ENCODE data around the gene ST8SIA6. TPM values are rescaled to one million over a fixed set of nuclear protein-coding genes. Genes with fewer than 3 reads are reported as not detected.

The ST8SIA6 gene
- total RNA-seq, 1 donor from 2014 or later: not detected

DNA sequence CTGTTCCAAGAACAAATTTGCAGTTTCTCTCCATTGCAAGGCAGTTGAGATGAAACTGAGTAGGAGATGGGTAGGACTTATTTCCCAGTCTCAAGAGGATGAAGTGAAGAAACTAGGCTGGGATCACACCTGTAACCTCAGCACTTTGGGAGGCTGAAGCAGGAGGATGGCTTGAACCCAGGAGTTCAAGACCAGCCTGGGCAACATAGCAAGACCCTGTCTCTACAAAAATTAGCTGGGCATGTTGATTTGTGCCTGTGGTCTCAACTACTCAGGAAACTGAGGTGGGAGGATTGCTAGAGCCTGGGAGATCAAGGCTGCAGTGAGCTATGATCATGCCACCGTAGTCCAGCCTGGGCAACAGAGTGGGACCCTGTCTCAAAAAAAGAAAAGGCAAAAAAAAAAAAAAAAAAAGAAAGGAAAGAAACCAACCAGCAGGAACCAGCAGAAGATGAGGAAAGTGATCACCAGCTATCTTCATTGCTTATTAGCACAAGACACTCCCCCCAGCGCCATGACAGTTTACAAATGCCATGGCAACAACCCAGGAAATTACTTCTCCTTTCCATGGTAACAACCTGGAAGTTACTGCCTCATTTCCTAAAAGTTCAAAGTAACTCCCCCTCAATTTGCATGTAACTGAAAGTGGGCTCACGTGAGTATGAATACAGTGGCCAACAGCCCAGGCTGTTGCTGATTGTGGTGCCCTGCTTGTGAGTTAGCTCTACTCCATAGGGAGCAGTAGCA is 18.3 kb upstream of the ST8SIA6 start:
- Mint-ChIP-seq H3K4me1 (ENCODE audit: low read depth, unreplicated experiment) (no peaks in the 10 kb centered on the region), H3K27me3 (ENCODE audit: unreplicated experiment) (peaks cover 3% of the 10 kb centered on the region), H3K9me3 (ENCODE audit: unreplicated experiment) (no peaks in the 10 kb centered on the region), H3K4me3 (ENCODE audit: unreplicated experiment) (no peak overlapping the region), H3K27ac (ENCODE audit: unreplicated experiment) (no peak overlapping the region), H3K36me3 (ENCODE audit: unreplicated experiment) (peaks cover 6% of the 10 kb centered on the region)
- TF ChIP-seq, protein P1, sequence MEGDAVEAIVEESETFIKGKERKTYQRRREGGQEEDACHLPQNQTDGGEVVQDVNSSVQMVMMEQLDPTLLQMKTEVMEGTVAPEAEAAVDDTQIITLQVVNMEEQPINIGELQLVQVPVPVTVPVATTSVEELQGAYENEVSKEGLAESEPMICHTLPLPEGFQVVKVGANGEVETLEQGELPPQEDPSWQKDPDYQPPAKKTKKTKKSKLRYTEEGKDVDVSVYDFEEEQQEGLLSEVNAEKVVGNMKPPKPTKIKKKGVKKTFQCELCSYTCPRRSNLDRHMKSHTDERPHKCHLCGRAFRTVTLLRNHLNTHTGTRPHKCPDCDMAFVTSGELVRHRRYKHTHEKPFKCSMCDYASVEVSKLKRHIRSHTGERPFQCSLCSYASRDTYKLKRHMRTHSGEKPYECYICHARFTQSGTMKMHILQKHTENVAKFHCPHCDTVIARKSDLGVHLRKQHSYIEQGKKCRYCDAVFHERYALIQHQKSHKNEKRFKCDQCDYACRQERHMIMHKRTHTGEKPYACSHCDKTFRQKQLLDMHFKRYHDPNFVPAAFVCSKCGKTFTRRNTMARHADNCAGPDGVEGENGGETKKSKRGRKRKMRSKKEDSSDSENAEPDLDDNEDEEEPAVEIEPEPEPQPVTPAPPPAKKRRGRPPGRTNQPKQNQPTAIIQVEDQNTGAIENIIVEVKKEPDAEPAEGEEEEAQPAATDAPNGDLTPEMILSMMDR (IDR thresholded peaks at IDR 0.05; ENCODE audit: partially characterized antibody, unreplicated experiment): no peak
- no peak for DNase-seq

DNA sequence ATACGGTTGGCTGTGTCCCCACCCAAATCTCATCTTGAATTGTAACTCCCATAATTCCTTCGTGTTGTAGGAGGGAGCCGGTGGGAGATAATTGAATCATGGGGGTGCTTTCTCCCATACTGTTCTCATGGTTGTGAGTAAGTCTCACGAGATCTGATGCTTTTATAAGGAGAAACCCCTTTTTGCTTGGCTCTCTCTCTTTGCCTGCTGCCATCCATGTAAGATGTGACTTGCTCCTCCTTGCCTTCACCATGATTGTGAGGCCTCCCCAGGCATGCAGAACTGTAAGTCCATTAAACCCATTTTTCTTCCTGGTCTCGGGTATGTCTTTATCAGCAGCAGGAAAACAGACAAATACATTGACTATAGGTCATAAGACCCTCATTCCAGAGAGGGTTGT is 15.9 kb upstream of the ST8SIA6 start:
- Mint-ChIP-seq H3K36me3 (ENCODE audit: unreplicated experiment) (peaks cover 7% of the 10 kb centered on the region), H3K4me1 (ENCODE audit: low read depth, unreplicated experiment) (no peaks in the 10 kb centered on the region), H3K27me3 (ENCODE audit: unreplicated experiment) (peaks cover 5% of the 10 kb centered on the region), H3K4me3 (ENCODE audit: unreplicated experiment) (no peak overlapping the region), H3K27ac (ENCODE audit: unreplicated experiment) (no peak overlapping the region), H3K9me3 (ENCODE audit: unreplicated experiment) (no peaks in the 10 kb centered on the region)
- TF ChIP-seq, protein P1 (IDR thresholded peaks at IDR 0.05; ENCODE audit: partially characterized antibody, unreplicated experiment): no peak
- no peak for DNase-seq

DNA sequence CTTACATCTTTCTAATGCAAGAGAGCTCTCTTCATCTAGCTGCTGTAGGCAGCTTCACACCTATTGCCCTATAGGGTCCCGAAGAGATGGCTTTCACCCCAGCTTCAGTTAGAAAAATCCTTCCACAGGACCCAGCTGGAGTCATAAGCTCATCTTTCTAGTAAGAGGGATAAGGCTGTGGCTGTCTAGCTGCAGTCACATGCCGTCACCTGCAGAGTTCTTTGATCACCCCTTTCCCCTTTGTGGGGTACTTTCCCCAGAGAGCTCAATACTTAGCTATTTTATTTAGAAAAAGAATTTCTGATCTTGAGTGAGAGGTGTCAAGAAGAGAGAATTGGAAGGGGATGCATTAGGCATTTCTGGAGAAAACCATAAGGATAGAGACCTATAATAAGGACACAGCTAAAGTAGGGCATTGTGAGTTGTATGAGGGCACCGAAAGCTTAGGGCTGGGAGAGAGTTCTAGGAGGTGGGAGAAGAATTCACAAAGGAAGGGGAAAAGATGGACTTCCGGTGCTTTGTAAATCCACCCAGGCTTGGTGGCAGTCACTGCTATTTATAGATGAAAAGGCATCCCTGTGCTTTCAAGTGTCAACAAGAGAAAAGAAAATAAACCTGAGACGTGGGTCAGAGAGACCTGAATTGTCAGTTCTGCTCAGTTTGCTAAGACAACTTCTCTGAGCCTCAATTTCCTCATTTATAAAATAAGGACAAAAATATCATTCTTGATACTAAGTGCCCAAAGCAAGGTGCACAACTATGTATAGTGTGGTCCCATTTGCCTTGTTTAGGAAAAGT is 11.1 kb upstream of the ST8SIA6 start:
- Mint-ChIP-seq H3K9me3 (ENCODE audit: unreplicated experiment) (peaks cover 4% of the 10 kb centered on the region), H3K36me3 (ENCODE audit: unreplicated experiment) (peaks cover 17% of the 10 kb centered on the region), H3K4me1 (ENCODE audit: low read depth, unreplicated experiment) (no peaks in the 10 kb centered on the region), H3K4me3 (ENCODE audit: unreplicated experiment) (no peak overlapping the region), H3K27me3 (ENCODE audit: unreplicated experiment) (peaks cover 7% of the 10 kb centered on the region), H3K27ac (ENCODE audit: unreplicated experiment) (no peak overlapping the region)
- TF ChIP-seq, protein P1 (IDR thresholded peaks at IDR 0.05; ENCODE audit: partially characterized antibody, unreplicated experiment): no peak
- no peak for DNase-seq

DNA sequence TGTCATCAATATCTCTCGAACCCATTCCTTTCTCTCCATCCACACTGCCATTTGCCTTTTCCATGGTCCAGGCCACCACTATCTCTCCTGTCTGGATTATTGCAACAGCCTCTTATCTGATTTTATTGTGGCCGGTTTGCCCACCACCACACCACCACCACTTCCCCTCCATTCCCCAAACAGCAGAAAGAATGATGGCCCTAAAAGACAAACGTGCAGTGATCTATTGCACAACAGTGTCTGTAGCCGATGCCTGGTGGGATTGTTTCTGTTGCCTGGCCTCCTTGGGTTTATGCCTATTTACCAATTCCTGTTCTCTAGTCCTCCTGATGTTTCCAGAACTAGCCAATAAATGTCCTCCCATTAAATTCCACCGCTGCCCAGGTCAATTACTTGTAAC is 10.2 kb upstream of the ST8SIA6 start:
- no peaks in the 10 kb centered on the region for H3K4me1 Mint-ChIP-seq (ENCODE audit: low read depth, unreplicated experiment)
- DNase-seq: no peak
- peaks cover 7% of the 10 kb centered on the region for H3K27me3 Mint-ChIP-seq (ENCODE audit: unreplicated experiment)
- TF ChIP-seq, protein P1 (IDR thresholded peaks at IDR 0.05; ENCODE audit: partially characterized antibody, unreplicated experiment): no peak
- no peak overlapping the region for H3K27ac Mint-ChIP-seq (ENCODE audit: unreplicated experiment)
- peaks cover 12% of the 10 kb centered on the region for H3K36me3 Mint-ChIP-seq (ENCODE audit: unreplicated experiment)
- H3K9me3 Mint-ChIP-seq (ENCODE audit: unreplicated experiment): peaks cover 4% of the 10 kb centered on the region
- no peak overlapping the region for H3K4me3 Mint-ChIP-seq (ENCODE audit: unreplicated experiment)

DNA sequence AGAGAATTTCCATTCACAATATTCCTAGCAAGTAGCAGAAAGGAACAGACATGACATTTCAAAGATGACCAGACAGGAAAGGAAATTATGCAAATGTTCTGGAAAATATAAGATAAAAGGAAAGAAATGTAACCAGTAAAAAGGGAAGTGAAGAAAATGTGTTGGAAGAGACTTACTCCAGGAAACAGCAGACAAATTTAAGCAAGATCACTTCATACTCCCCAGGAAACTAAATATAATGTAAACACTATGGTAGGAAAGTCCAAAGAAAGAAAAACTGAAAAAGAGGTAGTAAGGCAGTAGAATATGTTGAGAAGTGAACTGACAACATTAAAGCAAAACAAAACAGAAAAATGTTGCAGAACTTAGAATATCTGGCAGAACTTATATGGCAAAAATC is 6.4 kb upstream of the ST8SIA6 start:
- no peak for DNase-seq
- H3K27me3 Mint-ChIP-seq (ENCODE audit: unreplicated experiment): peaks cover 6% of the 10 kb centered on the region
- no peak overlapping the region for H3K27ac Mint-ChIP-seq (ENCODE audit: unreplicated experiment)
- no peaks in the 10 kb centered on the region for H3K4me1 Mint-ChIP-seq (ENCODE audit: low read depth, unreplicated experiment)
- TF ChIP-seq, protein P1 (IDR thresholded peaks at IDR 0.05; ENCODE audit: partially characterized antibody, unreplicated experiment): no peak
- H3K4me3 Mint-ChIP-seq (ENCODE audit: unreplicated experiment): no peak overlapping the region
- peaks cover 4% of the 10 kb centered on the region for H3K9me3 Mint-ChIP-seq (ENCODE audit: unreplicated experiment)
- H3K36me3 Mint-ChIP-seq (ENCODE audit: unreplicated experiment): peaks cover 12% of the 10 kb centered on the region

Data from glutamatergic neuron (in vitro differentiated cells).